Measurements from ENCODE around the gene FAM184A.

DNA sequence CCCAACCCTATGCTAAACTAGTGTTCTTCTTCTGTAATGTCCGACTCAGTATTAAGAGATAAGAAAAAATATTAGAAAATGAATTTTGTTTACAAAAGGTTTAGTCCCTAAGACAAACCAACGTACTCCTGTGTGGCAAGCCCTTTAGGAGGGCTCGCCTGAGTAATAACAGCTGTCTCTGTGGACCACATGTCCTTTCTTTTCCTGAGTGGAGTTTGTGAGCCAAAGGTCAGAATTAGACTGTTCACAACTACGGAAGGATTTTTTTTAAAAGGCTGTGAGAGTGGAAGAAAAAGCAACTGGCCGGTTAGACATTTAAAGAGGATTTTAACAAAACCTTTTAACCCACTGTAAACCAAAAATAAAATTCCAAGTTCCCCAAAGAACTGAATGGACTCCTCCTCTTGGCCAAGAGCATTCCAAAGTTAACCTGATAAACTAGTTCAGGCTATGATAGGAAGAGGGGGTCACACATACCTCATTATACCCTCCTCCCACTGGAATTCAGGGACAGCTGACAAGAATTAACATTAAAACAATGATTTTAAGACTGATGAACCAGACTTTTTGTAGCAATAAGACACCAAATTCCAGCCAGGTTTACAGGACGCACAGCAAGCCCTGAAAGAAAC is 43.5 kb downstream of the FAM184A start:
- TF ChIP-seq, protein P1, sequence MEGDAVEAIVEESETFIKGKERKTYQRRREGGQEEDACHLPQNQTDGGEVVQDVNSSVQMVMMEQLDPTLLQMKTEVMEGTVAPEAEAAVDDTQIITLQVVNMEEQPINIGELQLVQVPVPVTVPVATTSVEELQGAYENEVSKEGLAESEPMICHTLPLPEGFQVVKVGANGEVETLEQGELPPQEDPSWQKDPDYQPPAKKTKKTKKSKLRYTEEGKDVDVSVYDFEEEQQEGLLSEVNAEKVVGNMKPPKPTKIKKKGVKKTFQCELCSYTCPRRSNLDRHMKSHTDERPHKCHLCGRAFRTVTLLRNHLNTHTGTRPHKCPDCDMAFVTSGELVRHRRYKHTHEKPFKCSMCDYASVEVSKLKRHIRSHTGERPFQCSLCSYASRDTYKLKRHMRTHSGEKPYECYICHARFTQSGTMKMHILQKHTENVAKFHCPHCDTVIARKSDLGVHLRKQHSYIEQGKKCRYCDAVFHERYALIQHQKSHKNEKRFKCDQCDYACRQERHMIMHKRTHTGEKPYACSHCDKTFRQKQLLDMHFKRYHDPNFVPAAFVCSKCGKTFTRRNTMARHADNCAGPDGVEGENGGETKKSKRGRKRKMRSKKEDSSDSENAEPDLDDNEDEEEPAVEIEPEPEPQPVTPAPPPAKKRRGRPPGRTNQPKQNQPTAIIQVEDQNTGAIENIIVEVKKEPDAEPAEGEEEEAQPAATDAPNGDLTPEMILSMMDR (IDR thresholded peaks at IDR 0.05), result no peak
- TF ChIP-seq POLR2A (IDR thresholded peaks at IDR 0.05; ENCODE audit: low read depth) (no peak), POLR2AphosphoS5 (IDR thresholded peaks at IDR 0.05) (no peak), EP300 (IDR thresholded peaks at IDR 0.05) (no peak)

All from esophagus muscularis mucosa (tissue), 4 donors.